ENCODE measurements around the gene MFAP1. TPM values are rescaled to one million over a fixed set of nuclear protein-coding genes. Genes with fewer than 3 reads are reported as not detected.
A peak's percentile ranks its signal among the peaks of the same experiment; 100 is the strongest.

MFAP1 gene
- total RNA-seq, 1 experiment from 2014 or later, result 23.0 TPM

DNA sequence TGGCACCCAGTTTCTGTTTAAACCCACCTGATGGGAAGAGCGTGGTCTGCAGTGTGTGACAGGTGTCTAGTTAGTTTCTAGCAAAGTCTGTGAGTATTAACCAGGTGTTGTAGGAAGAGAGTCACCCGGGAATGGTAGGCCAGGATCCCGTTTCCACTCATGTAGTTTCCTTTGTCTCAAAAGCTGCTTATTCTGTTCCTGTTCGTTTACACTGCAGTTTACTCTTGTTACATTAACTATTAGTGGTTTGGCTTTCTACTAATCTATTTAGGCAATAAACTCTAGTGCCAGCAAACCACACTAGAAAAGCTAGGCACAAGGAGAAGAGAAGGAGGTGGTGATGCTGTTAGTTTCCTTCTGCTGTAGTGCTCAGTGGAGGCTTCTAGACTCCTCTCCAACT is 35.1 kb upstream of the MFAP1 start:
- BruUV-seq (replicated peaks), result no TSS peak
- no peak for DNase-seq (ENCODE audit: unreplicated experiment)
- Mint-ChIP-seq H3K27ac (ENCODE audit: low read depth, unreplicated experiment) (no peak overlapping the region), H3K9me3 (ENCODE audit: unreplicated experiment) (no peaks in the 10 kb centered on the region), H3K36me3 (ENCODE audit: insufficient read depth, unreplicated experiment) (peaks cover 24% of the 10 kb centered on the region), H3K4me1 (ENCODE audit: insufficient read depth, unreplicated experiment) (no peaks in the 10 kb centered on the region), H3K27me3 (ENCODE audit: insufficient read depth, unreplicated experiment) (no peaks in the 10 kb centered on the region), H3K4me3 (ENCODE audit: unreplicated experiment) (no peak overlapping the region)
- POLR2A ChIA-PET, result no interaction called here
- intact Hi-C loops (cut with micrococcal nuclease), result no loop called here
- CTCF ChIA-PET, result interaction anchor here (0.6 to 1.0 kb wide), 2 partner anchors 8 to 206 kb away, joined by 3 to 4 read pairs; no protein-coding TSS in a partner anchor
- no peak for TF ChIP-seq CTCF (IDR thresholded peaks at IDR 0.05; ENCODE audit: unreplicated experiment)

- Mint-ChIP-seq H3K36me3 (ENCODE audit: insufficient read depth, unreplicated experiment) (peaks cover 33% of the 10 kb centered on the region), H3K4me3 (ENCODE audit: unreplicated experiment) (no peak overlapping the region), H3K4me1 (ENCODE audit: insufficient read depth, unreplicated experiment) (no peaks in the 10 kb centered on the region), H3K27ac (ENCODE audit: low read depth, unreplicated experiment) (no peak overlapping the region), H3K9me3 (ENCODE audit: unreplicated experiment) (no peaks in the 10 kb centered on the region), H3K27me3 (ENCODE audit: insufficient read depth, unreplicated experiment) (no peaks in the 10 kb centered on the region)
- intact Hi-C loops (cut with micrococcal nuclease), result no loop called here
- POLR2A ChIA-PET, result interaction anchor here (0.6 kb wide), 1 partner anchor 113 kb away, joined by 4 read pairs; no protein-coding TSS in a partner anchor
- peak; percentile 36 for DNase-seq (ENCODE audit: unreplicated experiment)
- CTCF ChIA-PET, result interaction anchor here (0.6 kb wide), 1 partner anchor 216 kb away, joined by 3 read pairs; no protein-coding TSS in a partner anchor
- BruUV-seq (replicated peaks), result no TSS peak
- no peak for TF ChIP-seq CTCF (IDR thresholded peaks at IDR 0.05; ENCODE audit: unreplicated experiment)
These were observed 30.3 kb upstream of the MFAP1 start for GRCh38 chr15:43854801-43855200.

- DNase-seq (ENCODE audit: unreplicated experiment), result no peak
- H3K27me3 Mint-ChIP-seq (ENCODE audit: insufficient read depth, unreplicated experiment), result no peaks in the 10 kb centered on the region
- TF ChIP-seq CTCF (IDR thresholded peaks at IDR 0.05; ENCODE audit: unreplicated experiment), result no peak
- H3K36me3 Mint-ChIP-seq (ENCODE audit: insufficient read depth, unreplicated experiment), result peaks cover 32% of the 10 kb centered on the region
- no peaks in the 10 kb centered on the region for H3K4me1 Mint-ChIP-seq (ENCODE audit: insufficient read depth, unreplicated experiment)
- H3K4me3 Mint-ChIP-seq (ENCODE audit: unreplicated experiment), result no peak overlapping the region
- no peak overlapping the region for H3K27ac Mint-ChIP-seq (ENCODE audit: low read depth, unreplicated experiment)
- POLR2A ChIA-PET, result no interaction called here
- BruUV-seq (replicated peaks), result no TSS peak
- CTCF ChIA-PET, result interaction anchor here (0.6 kb wide), 1 partner anchor 8 kb away, joined by 4 read pairs; no protein-coding TSS in a partner anchor
- intact Hi-C loops (cut with micrococcal nuclease), result no loop called here
- no peaks in the 10 kb centered on the region for H3K9me3 Mint-ChIP-seq (ENCODE audit: unreplicated experiment)
These were observed 28.1 kb upstream of the MFAP1 start for GRCh38 chr15:43852607-43853006.

- intact Hi-C loops (cut with micrococcal nuclease), result no loop called here
- H3K27ac Mint-ChIP-seq (ENCODE audit: low read depth, unreplicated experiment), result no peak overlapping the region
- CTCF ChIA-PET, result interaction anchor here (0.6 to 0.8 kb wide), 4 partner anchors 8 to 813 kb away, joined by 3 to 4 read pairs (median 3); no protein-coding TSS in a partner anchor
- no TSS peak for BruUV-seq (replicated peaks)
- no peaks in the 10 kb centered on the region for H3K27me3 Mint-ChIP-seq (ENCODE audit: insufficient read depth, unreplicated experiment)
- DNase-seq (ENCODE audit: unreplicated experiment), result no peak
- no peaks in the 10 kb centered on the region for H3K4me1 Mint-ChIP-seq (ENCODE audit: insufficient read depth, unreplicated experiment)
- H3K9me3 Mint-ChIP-seq (ENCODE audit: unreplicated experiment), result no peaks in the 10 kb centered on the region
- no peak for TF ChIP-seq CTCF (IDR thresholded peaks at IDR 0.05; ENCODE audit: unreplicated experiment)
- peaks cover 31% of the 10 kb centered on the region for H3K36me3 Mint-ChIP-seq (ENCODE audit: insufficient read depth, unreplicated experiment)
- POLR2A ChIA-PET, result no interaction called here
- H3K4me3 Mint-ChIP-seq (ENCODE audit: unreplicated experiment), result no peak overlapping the region
These were observed 26.8 kb upstream of the MFAP1 start for GRCh38 chr15:43851251-43851650.
